GM19372 (cell line): Measurements from ENCODE around the gene ZNF565.
"Not testable (repeated sequence)": the region's sequence is repeated elsewhere in the genome, so short reads cannot be mapped to it uniquely, and the experiment has no call there.

ENCODE experiments used
- ATAC-seq: cut with Tn5 transposase; IDR thresholded peaks from one replicate; pipeline ENCODE4 v1.9.1; 2021; ENCODE audit warnings: mild to moderate bottlenecking, low read depth, moderate library complexity; ENCODE audit not compliant: unreplicated experiment

The ZNF565 gene

DNA sequence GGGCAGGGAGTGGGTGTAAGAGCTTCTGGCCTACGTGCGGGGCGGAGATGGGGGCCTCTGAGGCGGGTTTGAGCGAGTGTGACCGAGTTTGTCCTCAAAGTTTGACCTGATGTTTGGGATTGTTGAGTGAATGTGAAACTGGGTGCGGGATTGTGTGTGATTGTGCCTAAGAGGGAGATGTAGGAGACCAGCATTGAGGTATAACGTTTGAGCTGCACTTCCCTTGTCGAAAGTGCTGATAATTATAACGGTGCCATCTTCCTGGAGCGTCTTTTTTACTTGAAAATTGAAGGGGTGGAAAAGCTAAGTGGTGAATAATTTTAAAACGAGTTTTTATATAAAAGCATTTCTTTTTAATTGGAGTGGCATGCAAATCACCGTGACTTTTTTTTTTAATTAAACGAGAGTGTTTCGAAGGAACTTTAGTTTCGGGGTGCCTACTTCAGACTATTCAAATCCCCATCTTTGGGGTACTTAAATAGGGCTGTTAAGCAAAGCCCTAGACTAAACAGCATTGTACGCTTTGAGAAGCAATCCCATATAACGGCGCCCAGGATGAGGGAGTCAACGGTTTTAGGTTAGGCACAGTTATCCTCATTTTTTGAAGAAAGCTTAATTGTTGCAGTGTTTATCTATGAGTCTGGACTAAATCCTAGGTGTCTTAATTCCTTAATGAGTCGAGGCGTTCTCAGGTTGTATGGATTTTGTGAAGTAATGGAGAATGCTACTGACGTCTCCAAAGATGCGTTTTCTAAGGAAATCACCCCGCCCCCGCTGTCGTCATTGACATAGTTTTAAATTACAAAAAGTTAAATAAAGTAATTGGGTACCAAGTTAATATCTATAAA is 1.0 kb upstream of the ZNF565 start:
- ATAC-seq = no peak

DNA sequence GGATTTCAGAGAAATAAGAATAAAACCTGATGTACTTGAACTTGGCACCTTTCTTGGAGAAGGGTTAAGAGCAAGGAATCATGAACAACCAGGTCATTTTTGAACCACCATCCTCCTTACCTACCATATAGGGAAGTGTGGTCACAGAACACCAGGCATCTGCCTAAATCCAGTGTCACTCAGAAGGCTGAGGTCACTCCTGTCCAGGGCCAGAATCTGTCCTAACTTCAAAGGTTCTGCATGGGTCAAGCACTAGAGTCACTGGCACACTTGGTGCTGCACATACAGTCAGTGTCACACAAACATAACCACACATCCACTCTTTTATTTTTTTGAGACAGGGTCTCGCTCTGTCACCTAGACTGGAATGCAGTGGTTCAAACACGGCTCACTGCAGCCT is 1.6 kb downstream of the ZNF565 start:
- ATAC-seq = no peak

DNA sequence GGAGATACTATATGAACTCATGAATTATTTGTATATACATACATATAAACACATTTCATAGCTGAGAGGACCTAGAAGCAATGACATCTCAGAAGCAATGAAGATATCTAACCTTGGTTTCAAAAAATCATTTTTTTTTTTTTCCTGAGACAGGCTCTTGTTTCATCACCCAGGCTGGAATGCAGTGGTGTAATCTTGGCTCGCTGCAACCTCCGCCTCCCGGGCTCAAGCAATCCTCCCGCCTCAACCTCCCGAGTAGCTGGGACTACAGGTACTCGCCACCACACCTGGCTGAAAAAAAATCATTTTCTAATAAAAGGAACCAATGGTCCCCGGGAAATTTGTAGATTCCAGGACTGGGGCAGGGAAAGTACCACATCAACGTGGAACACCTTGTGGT is 4.0 kb downstream of the ZNF565 start:
- ATAC-seq = no peak

DNA sequence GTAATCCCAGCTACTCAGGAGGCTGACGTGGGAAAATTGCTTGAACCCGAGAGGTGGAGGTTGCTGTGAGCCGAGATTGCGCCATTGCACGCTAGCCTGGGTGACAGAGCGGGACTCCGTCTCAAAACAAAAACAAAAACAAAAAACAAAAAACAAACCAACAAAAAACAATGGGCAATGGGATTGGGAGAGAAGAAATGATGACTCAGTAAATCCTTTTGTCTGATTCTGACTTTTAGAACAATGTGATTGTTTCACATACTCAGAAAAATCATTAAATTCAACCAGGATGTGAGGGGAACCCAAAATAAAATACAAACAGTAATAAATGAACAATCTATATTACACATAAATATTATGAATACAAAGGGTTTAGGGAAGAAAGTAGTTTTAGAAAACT is 5.1 kb downstream of the ZNF565 start:
- no peak for ATAC-seq

DNA sequence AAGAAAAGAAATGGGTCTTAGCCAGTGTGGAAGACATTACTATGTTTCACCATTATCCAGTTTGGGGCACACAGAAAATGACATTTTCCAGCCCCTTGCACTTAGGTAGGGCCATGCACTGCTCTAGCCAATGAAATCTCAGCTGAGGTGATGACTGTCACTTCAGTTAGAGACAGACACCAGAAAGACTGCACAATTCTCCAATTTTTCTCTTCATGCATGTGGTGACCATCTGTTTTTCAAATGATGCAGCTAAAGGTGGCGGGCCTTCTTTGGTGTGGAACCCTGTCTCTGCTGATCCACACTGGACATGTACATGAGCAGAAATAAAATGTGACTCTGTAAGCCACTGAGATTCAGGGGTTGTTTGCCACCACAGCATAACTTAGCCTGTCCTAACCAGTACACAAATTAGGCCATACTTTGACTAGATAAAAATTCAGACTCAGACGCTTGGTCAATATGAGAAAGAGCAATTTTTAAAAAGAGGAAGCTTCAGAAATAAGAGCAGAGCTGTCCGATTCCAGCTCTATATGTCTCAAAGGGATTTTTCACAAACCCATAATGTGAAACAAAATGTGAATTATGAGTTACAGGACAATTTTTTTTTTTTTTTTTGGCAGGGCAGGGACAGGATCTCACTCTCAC is 6.7 kb downstream of the ZNF565 start:
- ATAC-seq = no peak

DNA sequence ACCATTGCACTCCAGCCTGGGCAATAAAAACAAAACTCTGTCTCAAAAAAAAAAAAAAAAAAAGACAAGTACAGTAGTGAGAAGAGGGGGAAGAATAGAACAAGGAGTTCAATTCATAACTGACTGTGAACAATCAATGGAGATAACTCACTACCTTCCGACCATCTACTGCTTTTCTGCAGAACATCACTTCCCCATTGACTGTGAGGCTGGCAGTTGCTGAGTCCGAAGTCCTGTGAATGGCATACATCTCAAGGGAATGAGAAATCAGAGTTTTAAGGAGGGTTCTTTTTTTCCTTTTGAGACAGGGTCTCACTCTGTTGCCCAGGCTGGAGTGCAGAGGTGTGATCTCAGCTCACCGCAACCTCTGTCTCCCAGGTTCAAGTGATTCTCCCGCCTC is 11.2 kb downstream of the ZNF565 start:
- no peak for ATAC-seq

DNA sequence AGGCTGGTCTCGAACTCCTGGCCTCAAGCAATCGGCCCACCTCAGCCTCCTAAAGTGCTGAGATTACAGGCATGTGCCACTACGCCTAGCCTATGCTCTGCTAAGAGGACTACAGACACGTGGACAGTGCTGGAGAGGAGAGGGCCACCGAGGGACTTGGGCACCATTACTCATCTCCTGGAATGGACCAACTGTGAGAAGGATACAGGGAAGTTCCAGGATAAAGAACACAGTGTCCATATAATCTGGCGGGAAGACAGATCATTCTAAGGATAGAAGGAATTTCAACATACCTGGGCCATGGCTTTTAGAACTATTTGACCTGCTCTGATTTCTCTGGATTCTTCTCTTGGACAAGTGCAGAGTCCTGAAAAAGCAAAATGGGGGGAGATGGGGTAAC is 12.8 kb downstream of the ZNF565 start:
- ATAC-seq = no peak

DNA sequence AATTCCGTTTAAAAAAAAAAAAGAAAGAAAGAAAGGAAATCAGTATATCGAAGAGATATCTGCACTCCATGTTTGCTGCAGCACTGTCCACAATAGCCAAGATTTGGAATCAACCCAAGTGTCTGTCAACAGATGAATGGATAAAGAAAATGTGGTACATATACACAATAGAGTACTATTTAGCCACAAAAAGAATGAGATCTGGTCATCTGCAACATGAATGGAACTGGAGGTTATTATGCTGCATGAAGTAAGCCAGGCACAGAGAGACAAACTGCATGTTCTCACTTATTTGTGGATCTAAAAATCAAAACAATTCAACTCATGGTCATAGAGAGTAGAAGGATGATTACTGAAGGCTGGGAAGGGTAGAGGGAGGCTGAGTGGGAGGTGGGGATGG is 16.3 kb downstream of the ZNF565 start:
- no peak for ATAC-seq

DNA sequence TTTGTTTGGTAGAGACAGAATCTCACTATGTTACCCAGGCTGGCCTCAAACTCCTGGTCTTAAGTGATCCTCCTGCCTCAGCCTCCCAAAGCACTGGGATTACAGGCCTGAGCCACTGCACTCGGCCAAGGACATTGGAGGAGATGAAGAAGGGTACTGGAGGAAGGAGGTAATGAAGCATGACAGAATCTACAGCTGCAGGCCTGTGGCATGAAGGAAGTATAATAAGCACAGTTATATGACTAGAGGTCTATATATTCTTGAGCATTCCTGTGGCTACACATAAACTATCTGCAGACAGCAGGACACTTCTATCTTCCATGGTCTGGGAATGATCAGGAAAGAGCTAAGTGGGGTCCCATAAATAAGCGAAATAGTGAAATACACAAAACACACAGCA is 18.2 kb downstream of the ZNF565 start:
- no peak for ATAC-seq

DNA sequence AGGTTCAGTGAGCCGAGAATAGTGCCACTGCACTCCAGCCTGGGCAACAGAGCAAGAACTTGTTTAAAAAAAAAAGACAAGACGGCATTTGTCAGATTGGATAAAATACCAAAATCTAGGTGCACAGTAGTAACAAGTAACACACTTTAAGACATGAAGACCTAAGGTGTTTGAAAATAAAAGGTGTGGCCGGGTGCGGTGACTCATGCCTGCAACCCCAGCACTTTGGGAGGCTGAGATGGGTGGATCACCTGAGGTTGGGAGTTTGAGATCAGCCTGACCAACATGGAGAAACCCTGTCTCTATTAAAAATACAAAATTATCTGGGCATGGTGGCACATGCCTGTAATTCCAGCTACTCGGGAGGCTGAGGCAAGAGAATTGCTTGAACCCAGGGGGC is 27.7 kb downstream of the ZNF565 start:
- not testable (repeated sequence) for ATAC-seq

DNA sequence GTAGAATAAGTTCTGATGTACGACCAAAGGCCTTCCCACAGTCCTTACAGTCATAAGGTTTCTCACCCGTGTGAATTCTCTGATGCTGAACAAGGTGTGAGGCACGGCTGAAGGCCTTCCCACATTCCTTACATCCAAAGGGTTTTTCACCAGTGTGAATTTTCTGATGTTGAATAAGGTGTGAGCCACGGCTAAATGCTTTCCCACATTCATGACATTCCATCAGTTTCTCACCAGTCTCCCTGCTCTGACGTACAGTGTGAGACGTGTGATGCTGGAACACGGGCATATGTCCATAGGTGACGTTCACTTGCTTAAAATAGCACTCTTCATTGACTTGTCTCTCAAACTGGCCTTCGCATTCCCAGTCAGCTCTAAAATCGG is 31.2 kb downstream of the ZNF565 start:
- ATAC-seq = no peak

DNA sequence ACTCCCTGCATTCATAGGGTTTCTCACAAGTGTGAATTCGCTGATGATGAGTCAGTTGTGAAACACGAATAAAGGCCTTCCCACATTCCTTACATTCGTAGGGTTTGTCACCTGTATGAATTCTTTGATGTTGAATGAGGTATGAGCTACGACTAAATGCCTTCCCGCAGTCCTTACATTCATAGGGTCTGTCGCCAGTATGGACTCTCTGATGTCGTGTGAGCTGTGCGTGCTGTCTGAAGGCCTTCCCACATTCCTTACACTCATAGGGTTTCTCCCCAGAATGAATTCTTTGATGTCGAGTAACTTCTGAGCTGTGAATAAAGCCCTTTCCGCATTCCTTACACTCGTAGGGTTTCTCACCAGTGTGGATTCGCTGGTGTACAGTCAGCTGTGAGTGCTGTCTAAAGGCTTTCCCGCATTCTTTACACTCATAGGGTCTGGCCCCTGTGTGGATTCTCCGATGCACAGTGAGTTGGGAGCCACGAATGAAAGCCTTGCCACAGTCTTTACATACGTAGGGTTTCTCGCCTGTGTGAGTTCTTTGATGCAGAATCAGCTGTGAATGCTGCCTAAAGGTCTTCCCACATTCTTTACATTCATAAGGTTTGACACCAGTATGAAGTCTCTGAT is 31.7 kb downstream of the ZNF565 start:
- no peak for ATAC-seq

DNA sequence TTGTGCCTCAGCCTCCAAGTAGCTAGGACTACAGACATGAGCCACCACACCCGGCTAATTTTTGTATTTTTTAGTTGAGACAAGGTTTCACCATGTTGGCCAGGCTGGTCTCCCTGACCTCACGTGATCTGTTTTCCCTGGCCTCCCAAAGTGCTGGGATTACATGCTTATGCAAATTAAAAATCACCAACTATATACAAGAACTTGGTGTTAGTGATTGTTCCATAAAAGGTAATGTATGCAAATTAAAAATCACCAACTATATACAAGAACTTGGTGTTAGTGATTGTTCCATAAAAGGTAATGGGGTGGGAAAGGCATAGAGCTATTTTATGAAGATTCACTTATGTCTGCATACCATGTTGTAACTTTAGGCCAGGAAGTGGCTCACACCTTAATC is 35.4 kb downstream of the ZNF565 start:
- ATAC-seq = not testable (repeated sequence)

DNA sequence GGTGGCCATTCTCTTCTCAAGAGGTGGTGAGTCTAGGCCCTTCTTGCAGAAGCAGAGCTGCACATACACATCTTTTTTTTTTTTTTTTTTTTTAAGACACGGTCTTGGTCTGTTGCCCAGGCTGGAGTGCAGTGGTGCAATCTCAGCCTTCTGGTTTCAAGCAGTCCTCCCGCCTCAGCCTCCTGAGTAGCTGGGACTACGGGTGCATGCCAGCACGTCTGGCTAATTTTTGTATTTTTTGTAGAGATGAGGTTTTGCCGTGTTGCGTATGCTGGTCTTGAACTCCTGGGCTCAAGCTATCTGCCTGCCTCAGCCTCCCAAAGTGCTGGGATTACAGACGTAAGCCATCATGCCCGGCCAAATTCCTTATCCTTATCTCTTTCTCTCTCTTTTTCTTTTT is 40.6 kb downstream of the ZNF565 start:
- ATAC-seq = not testable (repeated sequence)

DNA sequence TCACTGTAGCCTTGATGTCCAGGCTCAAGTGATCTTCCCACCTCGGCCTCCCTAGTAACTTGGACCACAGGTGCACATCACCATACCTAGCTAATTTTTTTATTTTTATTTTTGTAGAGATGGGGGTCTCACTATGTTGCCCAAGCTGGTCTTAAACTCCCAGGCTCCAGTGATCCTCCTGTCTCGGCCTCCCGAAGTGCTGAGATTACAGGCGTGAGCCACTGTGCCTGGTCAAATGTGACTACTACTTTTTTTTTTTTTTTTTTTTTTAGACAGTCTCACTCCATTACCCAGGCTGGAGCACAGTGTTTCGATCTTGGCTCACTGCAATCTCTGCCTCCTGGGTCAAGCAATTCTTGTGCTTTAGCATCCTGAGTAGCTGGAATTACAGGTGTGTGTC is 41.6 kb downstream of the ZNF565 start:
- ATAC-seq = no peak

DNA sequence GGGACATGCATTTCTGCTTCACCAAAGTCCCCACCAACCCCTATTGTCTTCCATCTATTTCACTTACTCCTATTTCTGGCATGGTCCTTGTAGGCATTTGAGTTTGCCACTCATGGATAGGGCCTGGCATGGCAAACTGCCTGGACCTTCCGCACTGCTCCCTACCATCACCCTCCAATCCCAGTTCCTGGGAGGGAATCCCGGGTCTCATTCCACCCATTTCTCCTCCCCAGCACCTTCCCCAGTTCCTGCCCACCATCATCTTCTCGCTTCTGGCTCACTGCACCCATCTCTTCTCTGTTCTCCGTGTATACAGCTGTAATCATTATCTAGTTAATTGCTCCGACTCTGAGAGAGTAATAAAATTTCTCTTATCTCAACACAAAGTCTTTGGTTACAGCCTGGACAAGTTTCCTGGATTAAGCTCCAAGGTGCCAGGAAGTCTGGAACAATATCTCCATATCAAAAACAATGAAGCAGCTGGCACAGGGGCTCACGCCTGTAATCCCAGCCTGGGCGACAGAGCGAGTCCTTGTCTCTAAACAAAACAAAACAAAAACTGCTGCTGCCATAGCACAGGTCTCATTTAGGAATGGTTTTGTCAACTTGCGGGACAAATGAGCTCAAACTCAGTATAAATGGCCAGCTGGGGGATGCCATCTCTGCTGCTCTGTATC is 45.2 kb downstream of the ZNF565 start:
- no peak for ATAC-seq

DNA sequence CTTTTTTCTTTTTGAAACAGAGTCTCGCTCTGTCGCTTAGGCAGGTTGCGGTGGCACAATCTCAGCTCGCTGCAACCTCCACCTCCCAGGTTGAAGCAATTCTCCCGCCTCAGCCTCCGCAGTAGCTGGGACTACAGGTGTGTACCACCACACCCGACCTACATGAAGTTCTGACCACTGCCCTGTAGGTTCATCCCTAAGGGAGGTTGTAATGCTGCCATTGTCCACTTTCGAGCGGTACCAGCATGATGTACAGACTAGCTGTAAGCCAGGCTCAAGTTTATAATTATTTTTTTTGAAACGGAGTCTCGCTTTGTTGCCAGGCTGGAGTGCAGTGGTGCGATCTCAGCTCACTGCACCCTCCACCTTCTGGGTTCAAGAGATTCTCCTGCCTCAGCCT is 50.7 kb downstream of the ZNF565 start:
- ATAC-seq = no peak

DNA sequence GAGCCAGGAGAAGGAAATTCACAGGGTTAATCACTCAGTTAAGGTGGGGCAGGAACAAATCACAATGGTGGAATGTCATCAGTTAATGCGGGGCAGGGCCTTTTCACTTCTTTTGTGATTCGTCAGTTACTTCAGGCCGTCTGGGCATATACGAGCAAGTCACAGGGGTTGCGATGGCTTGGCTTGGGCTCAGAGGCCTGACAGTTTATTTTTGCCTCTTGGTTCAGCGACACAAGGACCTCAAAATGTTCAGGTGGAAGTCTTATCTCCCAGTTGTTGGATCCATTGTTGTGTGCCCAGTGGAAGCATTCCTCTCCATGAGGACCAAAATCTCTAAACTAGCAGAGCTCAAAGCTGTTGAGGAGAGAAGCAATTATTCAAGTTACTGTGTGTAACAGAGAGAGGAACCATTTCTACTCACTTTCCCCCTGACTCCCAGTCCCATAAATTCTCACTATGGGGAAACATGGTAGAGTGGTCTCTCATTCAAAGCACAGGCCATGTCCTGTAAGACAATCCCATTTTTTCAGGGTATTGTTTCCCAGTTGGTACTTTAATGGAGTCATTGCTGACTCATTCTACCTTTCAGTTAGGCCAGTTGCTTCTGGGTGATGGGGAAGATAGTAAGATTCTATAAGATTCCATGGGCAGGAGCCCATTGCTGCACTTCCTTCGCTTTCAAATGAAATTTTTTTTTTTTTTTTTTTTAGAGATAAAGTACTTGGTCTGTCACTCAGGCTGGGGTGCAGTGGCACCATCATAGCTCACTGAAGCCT is 53.5 kb downstream of the ZNF565 start:
- ATAC-seq = no peak

DNA sequence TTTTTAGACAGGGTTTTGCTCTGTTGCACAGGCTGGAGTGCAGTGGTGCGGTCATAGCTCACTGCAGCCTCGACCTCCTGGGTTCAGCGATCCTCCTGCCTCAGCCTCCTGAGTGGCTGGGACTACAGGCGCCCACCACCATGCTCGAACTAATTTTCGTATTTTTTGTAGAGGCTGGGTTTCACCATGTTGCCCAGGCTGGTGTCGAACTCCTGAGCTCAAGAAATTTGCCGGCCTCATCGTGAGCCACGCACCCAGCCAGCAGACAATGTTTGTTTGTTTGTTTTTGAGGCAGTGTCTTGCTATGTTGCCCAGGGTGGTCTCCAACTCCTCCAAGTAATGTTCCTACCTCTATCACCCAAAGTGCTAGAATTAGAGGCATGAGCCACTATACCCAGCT is 61.3 kb downstream of the ZNF565 start:
- ATAC-seq = no peak

DNA sequence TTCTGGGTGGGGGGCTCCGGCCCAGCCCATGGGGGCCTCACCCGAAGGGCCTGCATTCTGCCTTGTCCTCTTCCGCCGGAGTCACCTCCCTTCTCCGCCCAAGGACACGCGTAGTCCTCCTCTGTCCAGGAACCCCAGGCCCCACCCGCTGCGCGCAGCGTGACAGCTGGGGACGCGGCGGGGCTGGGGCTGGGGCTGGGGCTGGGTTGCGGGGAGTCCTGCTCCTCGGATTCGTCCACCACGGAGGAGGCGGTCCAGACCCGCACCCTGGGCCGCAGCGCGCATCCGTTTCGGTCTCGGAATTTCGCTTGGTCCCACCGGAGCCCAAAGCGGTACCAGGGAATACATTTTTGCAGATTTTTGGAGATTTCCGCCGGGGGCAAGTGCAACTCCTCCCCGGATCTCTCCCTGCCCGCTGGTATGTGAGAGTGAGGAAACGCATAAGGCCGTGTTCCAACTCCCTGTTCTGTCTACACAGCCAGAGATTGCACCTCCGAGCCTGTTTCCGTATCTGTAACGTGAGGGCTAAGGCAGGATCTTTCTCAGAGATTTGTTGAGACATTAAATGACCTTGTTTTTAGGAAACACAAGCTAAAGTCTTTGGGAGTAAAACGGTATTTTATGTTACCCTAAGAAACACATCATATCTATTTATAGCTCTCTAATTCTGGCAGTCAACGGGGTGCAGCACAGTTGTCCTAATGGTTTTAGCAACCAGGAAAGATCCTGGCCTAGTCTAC is 61.9 kb downstream of the ZNF565 start, which contains the start of gene COX7A1:
Gene COX7A1, minus strand, starts transcription at position 96 of the 740 bp plus-strand sequence. Its CDS starts 40 bp downstream, at position 56.
- ATAC-seq = no peak
